OCI-LY3 (cell line): ENCODE data around the gene S1PR1.

Experiments used
- H2AFZ ChIP-seq: fragments of 200-600, 300-600 bp; shearing (Covaris generic); 2 replicates; pipeline ENCODE4 v1.6.0; 2014; ENCODE audit warnings: antibody characterized with exemption, low read depth, low read length
- H3K27ac ChIP-seq: fragments of 200-600, 300-600 bp; sonication (generic); 2 replicates; pipeline ENCODE4 v1.5.1; 2014; ENCODE audit warnings: mild to moderate bottlenecking, low read length, moderate library complexity, mixed read lengths
- H3K27me3 ChIP-seq: fragments of 200-600, 300-600 bp; sonication (generic); 2 replicates; pipeline ENCODE4 v1.6.1; 2014; ENCODE audit warnings: low read depth, low read length, mixed read lengths
- H3K36me3 ChIP-seq: fragments of 200-600, 300-600 bp; sonication (generic); replicated peaks from 2 replicates; pipeline ENCODE3; 2014; ENCODE audit warnings: low read depth, low read length, mixed read lengths
- H3K4me1 ChIP-seq: fragments of 300-600, 200-600 bp; sonication (generic); 2 replicates; pipeline ENCODE4 v1.6.1; 2014; ENCODE audit warnings: low read length, mixed read lengths
- H3K4me2 ChIP-seq: fragments of 200-600, 300-600 bp; sonication (generic); 2 replicates; pipeline ENCODE4 v1.6.1; 2014; ENCODE audit warnings: low read length, mixed read lengths
- H3K4me3 ChIP-seq: fragments of 300-600, 200-600 bp; sonication (generic); 2 replicates; pipeline ENCODE4 v1.5.1; 2014; ENCODE audit warnings: antibody characterized with exemption, mild to moderate bottlenecking, low read length, moderate library complexity
- H3K79me2 ChIP-seq: fragments of 300-600, 200-600 bp; shearing (Covaris generic); 2 replicates; pipeline ENCODE4 v1.6.1; 2014; ENCODE audit warnings: mild to moderate bottlenecking, low read length, mixed read lengths
- H3K9ac ChIP-seq: fragments of 300-600, 200-600 bp; shearing (Covaris generic); 2 replicates; pipeline ENCODE4 v1.6.0; 2014; ENCODE audit warnings: mild to moderate bottlenecking, low read length, moderate library complexity
- H3K9me3 ChIP-seq: fragments of 200-600, 300-600 bp; shearing (Covaris generic); 2 replicates; pipeline ENCODE4 v1.6.1; 2014; ENCODE audit warnings: low read length, mixed read lengths; ENCODE audit not compliant: insufficient read depth
- H4K20me1 ChIP-seq: fragments of 200-600, 300-600 bp; sonication (generic); 2 replicates; pipeline ENCODE4 v1.6.1; 2016; ENCODE audit warnings: low read length, mixed read lengths; ENCODE audit not compliant: insufficient read depth
- EZH2phosphoT487 ChIP-seq: fragments of 200-600 bp; shearing (Covaris generic); IDR thresholded peaks from 2 replicates; pipeline ENCODE4 v1.6.1; 2018; ENCODE audit warnings: antibody characterized with exemption, mixed run types, low read depth
- TF ChIP-seq, protein P1 (sequence below): fragments of 200-600, 300-600 bp; sonication (generic); IDR thresholded peaks from 2 replicates; pipeline ENCODE4 v1.5.1; 2014; ENCODE audit warnings: antibody characterized with exemption, low read length, low read depth

The S1PR1 gene

DNA sequence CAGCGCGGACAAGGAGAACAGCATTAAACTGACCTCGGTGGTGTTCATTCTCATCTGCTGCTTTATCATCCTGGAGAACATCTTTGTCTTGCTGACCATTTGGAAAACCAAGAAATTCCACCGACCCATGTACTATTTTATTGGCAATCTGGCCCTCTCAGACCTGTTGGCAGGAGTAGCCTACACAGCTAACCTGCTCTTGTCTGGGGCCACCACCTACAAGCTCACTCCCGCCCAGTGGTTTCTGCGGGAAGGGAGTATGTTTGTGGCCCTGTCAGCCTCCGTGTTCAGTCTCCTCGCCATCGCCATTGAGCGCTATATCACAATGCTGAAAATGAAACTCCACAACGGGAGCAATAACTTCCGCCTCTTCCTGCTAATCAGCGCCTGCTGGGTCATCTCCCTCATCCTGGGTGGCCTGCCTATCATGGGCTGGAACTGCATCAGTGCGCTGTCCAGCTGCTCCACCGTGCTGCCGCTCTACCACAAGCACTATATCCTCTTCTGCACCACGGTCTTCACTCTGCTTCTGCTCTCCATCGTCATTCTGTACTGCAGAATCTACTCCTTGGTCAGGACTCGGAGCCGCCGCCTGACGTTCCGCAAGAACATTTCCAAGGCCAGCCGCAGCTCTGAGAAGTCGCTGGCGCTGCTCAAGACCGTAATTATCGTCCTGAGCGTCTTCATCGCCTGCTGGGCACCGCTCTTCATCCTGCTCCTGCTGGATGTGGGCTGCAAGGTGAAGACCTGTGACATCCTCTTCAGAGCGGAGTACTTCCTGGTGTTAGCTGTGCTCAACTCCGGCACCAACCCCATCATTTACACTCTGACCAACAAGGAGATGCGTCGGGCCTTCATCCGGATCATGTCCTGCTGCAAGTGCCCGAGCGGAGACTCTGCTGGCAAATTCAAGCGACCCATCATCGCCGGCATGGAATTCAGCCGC is 2.5 kb downstream of the S1PR1 start:
- peaks cover 42% of the 10 kb centered on the region for H3K4me1 ChIP-seq
- H3K27ac ChIP-seq, result no peak overlapping the region
- no peaks in the 10 kb centered on the region for H3K79me2 ChIP-seq
- peaks cover 70% of the 10 kb centered on the region for H3K27me3 ChIP-seq
- no peak overlapping the region for H3K4me2 ChIP-seq
- H3K9me3 ChIP-seq, result no peaks in the 10 kb centered on the region
- 0 out of 2 replicates have a peak, but pooled peaks cover 6% of the 10 kb centered on the region for H4K20me1 ChIP-seq
- no peaks in the 10 kb centered on the region for H3K36me3 ChIP-seq
- H2AFZ ChIP-seq, result no peak overlapping the region
- TF ChIP-seq EZH2phosphoT487, result no peak
- TF ChIP-seq, protein P1, sequence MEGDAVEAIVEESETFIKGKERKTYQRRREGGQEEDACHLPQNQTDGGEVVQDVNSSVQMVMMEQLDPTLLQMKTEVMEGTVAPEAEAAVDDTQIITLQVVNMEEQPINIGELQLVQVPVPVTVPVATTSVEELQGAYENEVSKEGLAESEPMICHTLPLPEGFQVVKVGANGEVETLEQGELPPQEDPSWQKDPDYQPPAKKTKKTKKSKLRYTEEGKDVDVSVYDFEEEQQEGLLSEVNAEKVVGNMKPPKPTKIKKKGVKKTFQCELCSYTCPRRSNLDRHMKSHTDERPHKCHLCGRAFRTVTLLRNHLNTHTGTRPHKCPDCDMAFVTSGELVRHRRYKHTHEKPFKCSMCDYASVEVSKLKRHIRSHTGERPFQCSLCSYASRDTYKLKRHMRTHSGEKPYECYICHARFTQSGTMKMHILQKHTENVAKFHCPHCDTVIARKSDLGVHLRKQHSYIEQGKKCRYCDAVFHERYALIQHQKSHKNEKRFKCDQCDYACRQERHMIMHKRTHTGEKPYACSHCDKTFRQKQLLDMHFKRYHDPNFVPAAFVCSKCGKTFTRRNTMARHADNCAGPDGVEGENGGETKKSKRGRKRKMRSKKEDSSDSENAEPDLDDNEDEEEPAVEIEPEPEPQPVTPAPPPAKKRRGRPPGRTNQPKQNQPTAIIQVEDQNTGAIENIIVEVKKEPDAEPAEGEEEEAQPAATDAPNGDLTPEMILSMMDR, result no peak
- H3K4me3 ChIP-seq, result no peak overlapping the region
- no peak overlapping the region for H3K9ac ChIP-seq

DNA sequence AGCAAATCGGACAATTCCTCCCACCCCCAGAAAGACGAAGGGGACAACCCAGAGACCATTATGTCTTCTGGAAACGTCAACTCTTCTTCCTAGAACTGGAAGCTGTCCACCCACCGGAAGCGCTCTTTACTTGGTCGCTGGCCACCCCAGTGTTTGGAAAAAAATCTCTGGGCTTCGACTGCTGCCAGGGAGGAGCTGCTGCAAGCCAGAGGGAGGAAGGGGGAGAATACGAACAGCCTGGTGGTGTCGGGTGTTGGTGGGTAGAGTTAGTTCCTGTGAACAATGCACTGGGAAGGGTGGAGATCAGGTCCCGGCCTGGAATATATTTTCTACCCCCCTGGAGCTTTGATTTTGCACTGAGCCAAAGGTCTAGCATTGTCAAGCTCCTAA is 3.2 kb downstream of the S1PR1 start:
- H3K4me3 ChIP-seq, result no peak overlapping the region
- H3K4me1 ChIP-seq, result peaks cover 39% of the 10 kb centered on the region
- H3K79me2 ChIP-seq, result no peaks in the 10 kb centered on the region

DNA sequence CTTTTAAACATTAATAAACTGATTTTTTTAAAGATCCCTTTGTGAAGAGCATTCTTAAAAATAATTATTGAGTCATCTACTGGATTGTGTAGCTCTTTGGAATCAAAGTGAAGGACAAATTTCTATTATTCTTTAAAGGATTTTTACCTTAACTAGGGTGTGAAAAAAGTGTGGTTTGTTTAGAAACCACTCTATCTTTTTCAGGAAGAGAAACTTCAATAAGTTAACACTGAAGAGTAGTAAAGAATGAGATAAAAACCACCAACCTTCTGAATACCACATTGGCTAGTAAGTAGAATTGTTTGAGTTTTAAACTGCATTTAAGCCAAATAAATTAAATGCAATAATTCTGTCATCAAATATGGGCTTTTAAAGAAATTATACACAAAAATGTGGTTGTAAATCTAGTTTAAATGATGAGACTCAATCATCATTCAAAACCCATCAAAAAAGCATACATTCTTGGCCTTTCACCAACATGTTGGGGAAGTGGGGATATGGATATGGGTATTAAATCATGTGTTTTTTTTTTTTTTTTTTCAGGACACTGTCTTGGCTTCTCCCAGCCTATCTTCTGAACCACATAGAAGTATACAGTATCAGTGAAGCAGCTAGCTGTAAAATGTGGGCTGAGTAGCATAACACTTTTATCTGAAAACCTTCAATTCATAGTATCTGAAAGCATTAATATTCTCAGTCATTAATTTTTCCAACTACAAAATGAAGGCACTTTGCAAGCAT is 4.8 kb downstream of the S1PR1 start:
- Histone ChIP-seq H3K9ac (no peak overlapping the region), H4K20me1 (no peaks in the 10 kb centered on the region), H3K4me3 (no peak overlapping the region), H3K4me1 (peaks cover 41% of the 10 kb centered on the region), H3K4me2 (peak overlapping the region; percentile 19; the same call in 1 of the 2 replicates), H3K9me3 (no peaks in the 10 kb centered on the region), H3K27ac (no peak overlapping the region), H2AFZ (no peak overlapping the region), H3K79me2 (no peaks in the 10 kb centered on the region), H3K27me3 (peaks cover 82% of the 10 kb centered on the region), H3K36me3 (no peaks in the 10 kb centered on the region)
- TF ChIP-seq, protein P1, result no peak
- TF ChIP-seq EZH2phosphoT487, result no peak

More for the DNA sequence above, 3.2 kb downstream of the S1PR1 start:
- Histone ChIP-seq H4K20me1 (0 out of 2 replicates have a peak, but pooled peaks cover 3% of the 10 kb centered on the region), H3K36me3 (no peaks in the 10 kb centered on the region), H3K4me2 (no peak overlapping the region), H3K9ac (no peak overlapping the region), H3K27me3 (peaks cover 70% of the 10 kb centered on the region), H2AFZ (no peak overlapping the region), H3K9me3 (no peaks in the 10 kb centered on the region), H3K27ac (no peak overlapping the region)
- TF ChIP-seq EZH2phosphoT487, result no peak
- TF ChIP-seq, protein P1, result no peak
